ES-I3 (cell line): ENCODE results near the gene ZDHHC14.
"Not testable (repeated sequence)": the region's sequence is repeated elsewhere in the genome, so short reads cannot be mapped to it uniquely, and the experiment has no call there.

Source experiments
- H3K36me3 ChIP-seq: 2 replicates; pipeline ENCODE4 v1.6.1; 2013; ENCODE audit warnings: mild to moderate bottlenecking, low read length, control low read depth, moderate library complexity; ENCODE audit not compliant: insufficient read depth
- H3K4me1 ChIP-seq: 2 replicates; pipeline ENCODE4 v1.6.1; 2013; ENCODE audit warnings: mild to moderate bottlenecking, control low read depth, low read length; ENCODE audit not compliant: insufficient read depth
- H3K9ac ChIP-seq: 2 replicates; pipeline ENCODE4 v1.6.1; 2013; ENCODE audit warnings: low read depth, mild to moderate bottlenecking, low read length, moderate library complexity
- H3K9me3 ChIP-seq: 2 replicates; pipeline ENCODE4 v1.6.1; 2013; ENCODE audit warnings: mild to moderate bottlenecking, low read length, moderate library complexity; ENCODE audit not compliant: control insufficient read depth, insufficient read depth

The ZDHHC14 gene

DNA sequence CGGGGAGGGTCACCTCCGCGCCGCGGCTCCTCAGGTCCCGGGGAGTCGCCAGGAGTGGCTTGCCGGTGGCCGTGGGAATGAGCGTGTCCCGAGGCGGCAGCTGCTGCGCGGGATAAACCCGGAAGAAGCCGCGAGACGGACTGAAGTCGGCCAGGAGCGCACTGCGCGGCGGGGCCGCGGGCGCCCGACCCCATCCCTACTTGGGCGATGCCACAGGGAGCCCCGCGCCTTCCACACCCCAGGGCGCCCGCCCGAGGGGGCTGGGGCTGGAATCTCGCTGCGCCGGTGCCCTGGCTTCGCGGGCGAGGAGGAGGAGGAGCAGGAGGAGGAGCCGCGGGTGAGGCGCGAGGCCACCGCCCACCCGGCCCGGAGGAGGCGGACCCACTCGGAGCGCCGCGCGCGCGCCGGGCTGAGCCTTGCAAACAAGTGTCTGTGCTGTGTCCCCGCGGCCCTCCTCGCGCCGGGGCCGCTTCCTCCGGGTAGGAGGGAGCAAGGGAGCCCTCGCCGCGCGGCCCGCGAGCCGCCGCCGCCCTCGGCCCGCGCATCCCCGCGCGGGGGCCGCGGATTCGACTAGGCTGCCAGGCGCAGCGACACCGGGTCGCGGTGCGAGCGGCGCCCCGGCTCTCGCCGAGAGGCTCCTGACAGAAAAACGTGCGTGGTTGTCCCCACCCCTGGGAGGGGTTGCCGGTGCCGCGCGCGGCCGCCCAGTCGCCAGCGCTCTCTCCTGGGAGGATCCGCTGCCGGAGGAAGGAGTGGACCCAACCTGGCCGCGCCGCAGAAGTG is at the start of gene ZDHHC14:
Gene ZDHHC14 (plus strand): TSS at position 412 of the 783 bp plus-strand sequence.
- Histone ChIP-seq H3K4me1 (no peaks in the 10 kb centered on the region), H3K9me3 (no peaks in the 10 kb centered on the region), H3K36me3 (no peaks in the 10 kb centered on the region), H3K9ac (peak within 1 kb of the TSS; percentile 86)

GRCh38 chr6:157332813-157333212 is 48.2 kb upstream of the ZDHHC14 start:
- H3K36me3 ChIP-seq, result no peaks in the 10 kb centered on the region; the same call in 1 of the 2 replicates
- H3K9me3 ChIP-seq, result no peaks in the 10 kb centered on the region
- no peaks in the 10 kb centered on the region for H3K4me1 ChIP-seq
- H3K9ac ChIP-seq, result no peak overlapping the region

GRCh38 chr6:157333537-157333936 is 47.5 kb upstream of the ZDHHC14 start:
- Histone ChIP-seq H3K9ac (no peak overlapping the region), H3K4me1 (no peaks in the 10 kb centered on the region), H3K36me3 (no peaks in the 10 kb centered on the region; the same call in 1 of the 2 replicates), H3K9me3 (no peaks in the 10 kb centered on the region)

- no peaks in the 10 kb centered on the region for H3K4me1 ChIP-seq
- no peaks in the 10 kb centered on the region; the same call in 1 of the 2 replicates for H3K36me3 ChIP-seq
- no peak overlapping the region for H3K9ac ChIP-seq
- no peaks in the 10 kb centered on the region for H3K9me3 ChIP-seq
These were observed 47.0 kb upstream of the ZDHHC14 start for GRCh38 chr6:157333956-157334355.

DNA sequence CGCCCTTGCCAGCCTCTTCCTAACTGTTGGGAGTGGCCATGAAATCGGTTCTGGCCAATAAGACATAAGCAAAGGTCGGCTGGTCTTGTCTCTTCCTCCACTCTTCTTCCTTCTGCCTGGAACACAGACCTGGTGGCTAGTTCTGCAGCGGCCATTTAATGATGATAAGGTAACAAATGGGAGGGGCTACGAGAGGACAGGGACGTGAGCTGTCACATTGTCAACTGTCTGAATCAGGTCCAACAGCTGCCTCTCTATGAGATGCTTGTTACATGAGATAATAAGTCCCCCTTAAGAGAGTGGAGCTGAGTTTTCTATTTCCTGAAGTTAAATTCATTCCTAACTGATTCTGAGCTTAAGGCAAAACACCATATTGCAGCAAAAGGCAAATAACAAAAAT is 45.2 kb upstream of the ZDHHC14 start:
- Histone ChIP-seq H3K4me1 (no peaks in the 10 kb centered on the region), H3K9me3 (no peaks in the 10 kb centered on the region), H3K9ac (no peak overlapping the region), H3K36me3 (no peaks in the 10 kb centered on the region)

DNA sequence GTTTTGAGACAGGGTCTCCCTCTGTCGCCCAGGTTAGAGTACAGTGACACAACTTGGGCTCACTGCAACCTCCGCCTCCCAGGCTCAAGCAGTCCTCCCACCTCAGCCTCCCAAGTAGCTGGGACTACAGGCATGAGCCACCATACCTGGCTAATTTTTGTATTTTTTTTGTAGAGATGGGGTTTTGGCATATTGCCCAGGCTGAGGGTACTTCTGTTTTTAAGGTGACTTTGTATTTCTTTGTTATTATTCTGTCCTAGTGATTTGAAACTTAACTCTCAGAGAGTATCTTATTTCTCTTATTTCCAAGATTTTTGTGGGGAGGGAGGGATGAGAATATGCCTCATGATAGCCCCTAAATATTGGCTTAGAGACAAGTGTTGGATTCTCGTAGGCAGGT is 43.7 kb upstream of the ZDHHC14 start:
- not testable (repeated sequence) for H3K9ac ChIP-seq, H3K9me3 ChIP-seq, H3K4me1 ChIP-seq, H3K36me3 ChIP-seq

DNA sequence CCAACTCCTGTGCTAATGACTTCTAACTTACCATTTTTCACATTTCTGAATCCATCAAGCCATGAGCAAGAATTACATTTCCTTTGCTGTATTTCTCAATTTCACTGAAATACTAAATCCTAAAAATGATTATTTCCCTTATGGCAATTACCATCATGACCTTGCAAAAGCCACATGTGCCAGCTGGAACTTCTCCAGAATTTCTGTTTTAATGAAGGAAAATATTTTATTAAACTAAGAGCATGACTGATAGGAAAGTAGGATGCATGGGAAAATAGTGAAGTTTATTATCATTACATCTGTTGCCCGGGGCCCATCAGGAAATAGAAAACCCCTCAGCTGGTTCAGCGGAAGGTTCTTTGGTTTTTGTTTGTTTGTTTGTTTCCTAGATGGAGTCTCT is 43.2 kb upstream of the ZDHHC14 start:
- no peak overlapping the region for H3K9ac ChIP-seq
- H3K4me1 ChIP-seq, result no peaks in the 10 kb centered on the region
- no peaks in the 10 kb centered on the region for H3K9me3 ChIP-seq
- H3K36me3 ChIP-seq, result no peaks in the 10 kb centered on the region

DNA sequence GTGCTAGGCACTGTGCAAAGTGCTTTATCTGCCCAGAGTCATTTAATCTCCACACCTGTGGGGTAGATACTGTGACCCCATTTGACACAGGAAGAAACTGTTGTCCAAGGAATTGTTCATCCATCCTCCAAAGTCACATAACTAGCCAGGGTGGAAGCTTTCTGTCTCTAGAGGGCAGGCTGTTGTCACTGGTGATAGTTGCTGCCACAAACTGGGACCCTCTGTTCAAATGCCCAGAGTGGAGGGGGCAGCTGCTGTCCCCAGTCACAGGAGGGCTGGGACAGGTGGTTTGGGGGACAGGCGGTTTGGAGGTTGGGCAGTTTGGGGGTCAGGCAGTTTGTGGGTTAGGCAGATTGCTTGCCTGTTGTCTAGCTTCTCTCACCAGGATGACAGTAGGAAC is 41.6 kb upstream of the ZDHHC14 start:
- no peaks in the 10 kb centered on the region for H3K9me3 ChIP-seq
- H3K4me1 ChIP-seq, result no peaks in the 10 kb centered on the region
- H3K36me3 ChIP-seq, result no peaks in the 10 kb centered on the region
- H3K9ac ChIP-seq, result no peak overlapping the region

GRCh38 chr6:157343732-157344131 is 37.3 kb upstream of the ZDHHC14 start:
- H3K9ac ChIP-seq, result no peak overlapping the region
- no peaks in the 10 kb centered on the region for H3K4me1 ChIP-seq
- no peaks in the 10 kb centered on the region for H3K36me3 ChIP-seq

GRCh38 chr6:157346373-157346772 is 34.6 kb upstream of the ZDHHC14 start:
- Histone ChIP-seq H3K36me3 (no peaks in the 10 kb centered on the region), H3K9me3 (no peaks in the 10 kb centered on the region; the same call in 1 of the 2 replicates), H3K9ac (no peak overlapping the region), H3K4me1 (no peaks in the 10 kb centered on the region)

More at GRCh38 chr6:157343732-157344131, 37.3 kb upstream of the ZDHHC14 start:
- H3K9me3 ChIP-seq, result no peaks in the 10 kb centered on the region

GRCh38 chr6:157358287-157358686 is 22.7 kb upstream of the ZDHHC14 start:
- no peak overlapping the region for H3K9ac ChIP-seq
- H3K36me3 ChIP-seq, result no peaks in the 10 kb centered on the region
- no peaks in the 10 kb centered on the region for H3K4me1 ChIP-seq
- no peaks in the 10 kb centered on the region for H3K9me3 ChIP-seq

GRCh38 chr6:157361886-157362285 is 19.1 kb upstream of the ZDHHC14 start:
- no peak overlapping the region for H3K9ac ChIP-seq
- H3K36me3 ChIP-seq, result no peaks in the 10 kb centered on the region
- no peaks in the 10 kb centered on the region for H3K4me1 ChIP-seq
- no peaks in the 10 kb centered on the region for H3K9me3 ChIP-seq

GRCh38 chr6:157364705-157365104 is 16.3 kb upstream of the ZDHHC14 start:
- Histone ChIP-seq H3K9me3 (no peaks in the 10 kb centered on the region), H3K9ac (no peak overlapping the region), H3K36me3 (no peaks in the 10 kb centered on the region), H3K4me1 (no peaks in the 10 kb centered on the region; the same call in 1 of the 2 replicates)

GRCh38 chr6:157366648-157367047 is 14.3 kb upstream of the ZDHHC14 start:
- Histone ChIP-seq H3K4me1 (no peaks in the 10 kb centered on the region; the same call in 1 of the 2 replicates), H3K36me3 (no peaks in the 10 kb centered on the region), H3K9me3 (no peaks in the 10 kb centered on the region), H3K9ac (no peak overlapping the region)

GRCh38 chr6:157368359-157369049 is 12.5 kb upstream of the ZDHHC14 start:
- no peaks in the 10 kb centered on the region; the same call in 1 of the 2 replicates for H3K4me1 ChIP-seq
- H3K9ac ChIP-seq, result no peak overlapping the region
- H3K36me3 ChIP-seq, result no peaks in the 10 kb centered on the region
- H3K9me3 ChIP-seq, result no peaks in the 10 kb centered on the region
